Loucy (cell line): ENCODE data around the gene ZCCHC24.
A peak's percentile ranks its signal among the peaks of the same experiment; 100 is the strongest.
"Not testable (repeated sequence)": the region's sequence is repeated elsewhere in the genome, so short reads cannot be mapped to it uniquely, and the experiment has no call there.

Experiments used
- H2AFZ ChIP-seq: fragments of 200-600 bp; sonication (generic); 2 replicates; pipeline ENCODE4 v1.6.0; 2016; ENCODE audit warnings: antibody characterized with exemption, mild to moderate bottlenecking, low read length, moderate library complexity
- H3F3A ChIP-seq: fragments of 200-600 bp; 2 replicates; pipeline ENCODE4 v1.6.0; 2016; ENCODE audit warnings: antibody characterized with exemption, low read depth, mild to moderate bottlenecking
- H3K27me3 ChIP-seq: fragments of 200-600 bp; sonication (generic); 2 replicates; pipeline ENCODE4 v1.6.1; 2014; ENCODE audit warnings: low read length, mild to moderate bottlenecking; ENCODE audit not compliant: insufficient read depth, poor library complexity, severe bottlenecking
- H3K36me3 ChIP-seq: fragments of 200-600 bp; sonication (generic); 2 replicates; pipeline ENCODE4 v1.6.1; 2016; ENCODE audit warnings: low read length; ENCODE audit not compliant: insufficient read depth
- H3K4me1 ChIP-seq: fragments of 200-600 bp; sonication (generic); 2 replicates; pipeline ENCODE4 v1.5.1; 2014; ENCODE audit warnings: low read length, mild to moderate bottlenecking; ENCODE audit not compliant: insufficient read depth, poor library complexity, severe bottlenecking
- H3K4me2 ChIP-seq: fragments of 200-600 bp; sonication (generic); 2 replicates; pipeline ENCODE4 v1.6.0; 2014; ENCODE audit warnings: antibody characterized with exemption, low read length, low read depth, mild to moderate bottlenecking; ENCODE audit not compliant: poor library complexity, severe bottlenecking
- H3K4me3 ChIP-seq: fragments of 200-600 bp; sonication (generic); 2 replicates; pipeline ENCODE4 v1.5.1; 2014; ENCODE audit warnings: low read length, mild to moderate bottlenecking, mixed read lengths; ENCODE audit not compliant: poor library complexity, severe bottlenecking
- H3K79me2 ChIP-seq: fragments of 200-600 bp; sonication (generic); 2 replicates; pipeline ENCODE4 v1.6.1; 2014; ENCODE audit warnings: low read length; ENCODE audit not compliant: insufficient read depth
- H3K9ac ChIP-seq: fragments of 200-600 bp; sonication (generic); 2 replicates; pipeline ENCODE4 v1.6.0; 2014; ENCODE audit warnings: mild to moderate bottlenecking, low read depth, low read length, moderate library complexity; ENCODE audit not compliant: poor library complexity, severe bottlenecking
- H3K9me2 ChIP-seq: fragments of 200-600 bp; sonication (generic); replicated peaks from 2 replicates; pipeline ENCODE4 v1.6.1; 2016; ENCODE audit warnings: low read depth, low read length, mixed read lengths
- H3K9me3 ChIP-seq: fragments of 200-600 bp; sonication (generic); 2 replicates; pipeline ENCODE4 v1.6.1; 2014; ENCODE audit warnings: mild to moderate bottlenecking, antibody characterized with exemption, low read length, low read depth; ENCODE audit not compliant: insufficient read depth
- H4K20me1 ChIP-seq: fragments of 200-600 bp; sonication (generic); 2 replicates; pipeline ENCODE4 v1.6.0; 2014; ENCODE audit warnings: antibody characterized with exemption, low read length, mild to moderate bottlenecking; ENCODE audit not compliant: insufficient read depth, poor library complexity, severe bottlenecking
- CTCF ChIP-seq: fragments of 200-600 bp; sonication (generic); conservative IDR thresholded peaks from 2 replicates; pipeline ENCODE4 v1.5.1; 2014; ENCODE audit warnings: mild to moderate bottlenecking, antibody characterized with exemption, low read length
- EZH2phosphoT487 ChIP-seq: fragments of 200-600 bp; IDR thresholded peaks from 2 replicates; pipeline ENCODE4 v1.6.1; 2018; ENCODE audit warnings: antibody characterized with exemption, mild to moderate bottlenecking, moderate library complexity, borderline replicate concordance

ZCCHC24 gene

GRCh38 chr10:79448732-79449049, 3.3 kb upstream of the ZCCHC24 start:
- H3K9me3 ChIP-seq: no peaks in the 10 kb centered on the region
- H3K9me2 ChIP-seq: no peaks in the 10 kb centered on the region
- H3F3A ChIP-seq: no peaks in the 10 kb centered on the region
- H3K4me2 ChIP-seq: no peak overlapping the region
- H2AFZ ChIP-seq: no peak overlapping the region
- H3K79me2 ChIP-seq: peaks cover 2% of the 10 kb centered on the region; the same call in 1 of the 2 replicates
- peaks cover 16% of the 10 kb centered on the region for H3K4me1 ChIP-seq
- H3K36me3 ChIP-seq: no peaks in the 10 kb centered on the region
- H3K4me3 ChIP-seq: no peak overlapping the region
- TF ChIP-seq EZH2phosphoT487 (no peak), CTCF (no peak)
- H3K27me3 ChIP-seq: no peaks in the 10 kb centered on the region
- peaks cover 11% of the 10 kb centered on the region for H4K20me1 ChIP-seq
- no peak overlapping the region for H3K9ac ChIP-seq

- H3K79me2 ChIP-seq: peaks cover 8% of the 10 kb centered on the region; the same call in 1 of the 2 replicates
- H3K36me3 ChIP-seq: no peaks in the 10 kb centered on the region
- no peaks in the 10 kb centered on the region for H3K27me3 ChIP-seq
- no peaks in the 10 kb centered on the region for H3K9me2 ChIP-seq
- H3K4me2 ChIP-seq: no peak overlapping the region
- H3F3A ChIP-seq: no peaks in the 10 kb centered on the region
- no peak for TF ChIP-seq EZH2phosphoT487
- TF ChIP-seq CTCF: no peak
- peaks cover 21% of the 10 kb centered on the region for H3K4me1 ChIP-seq
- peaks cover 16% of the 10 kb centered on the region for H4K20me1 ChIP-seq
- no peak overlapping the region for H2AFZ ChIP-seq
- no peak overlapping the region for H3K4me3 ChIP-seq
- no peak overlapping the region for H3K9ac ChIP-seq
- no peaks in the 10 kb centered on the region for H3K9me3 ChIP-seq
Observed at GRCh38 chr10:79447911-79448731, 2.7 kb upstream of the ZCCHC24 start.

GRCh38 chr10:79447249-79447648, 1.8 kb upstream of the ZCCHC24 start:
- H3K27me3 ChIP-seq, H3K9ac ChIP-seq, H3K9me2 ChIP-seq, H3K4me2 ChIP-seq, H3K9me3 ChIP-seq, H3K36me3 ChIP-seq, H2AFZ ChIP-seq, H3K4me3 ChIP-seq, H3F3A ChIP-seq: not testable (repeated sequence)
- Histone ChIP-seq H4K20me1 (peaks cover 18% of the 10 kb centered on the region), H3K4me1 (peaks cover 25% of the 10 kb centered on the region), H3K79me2 (peaks cover 17% of the 10 kb centered on the region; the same call in 1 of the 2 replicates)

- TF ChIP-seq CTCF (no peak), EZH2phosphoT487 (no peak)
- H3K9ac ChIP-seq: no peak overlapping the region
- no peak overlapping the region for H2AFZ ChIP-seq
- no peaks in the 10 kb centered on the region for H3K36me3 ChIP-seq
- peaks cover 25% of the 10 kb centered on the region for H3K4me1 ChIP-seq
- peak overlapping the region; percentile 81 for H3K4me3 ChIP-seq
- H3K79me2 ChIP-seq: peaks cover 18% of the 10 kb centered on the region; the same call in 1 of the 2 replicates
- H3K27me3 ChIP-seq: no peaks in the 10 kb centered on the region
- peaks cover 18% of the 10 kb centered on the region for H4K20me1 ChIP-seq
- H3K4me2 ChIP-seq: peak overlapping the region; percentile 84
- H3K9me3 ChIP-seq: no peaks in the 10 kb centered on the region
- H3K9me2 ChIP-seq: no peaks in the 10 kb centered on the region
- no peaks in the 10 kb centered on the region for H3F3A ChIP-seq
Observed at GRCh38 chr10:79446758-79447084, 1.3 kb upstream of the ZCCHC24 start.
